Measurements from ENCODE around the gene FFAR2. TPM values are rescaled to one million over a fixed set of nuclear protein-coding genes. Genes with fewer than 3 reads are reported as not detected.
A peak's percentile ranks its signal among the peaks of the same experiment; 100 is the strongest.
"Not testable (repeated sequence)": the region's sequence is repeated elsewhere in the genome, so short reads cannot be mapped to it uniquely, and the experiment has no call there.

The FFAR2 gene
- total RNA-seq, 3 donors from 2014 or later (not counting 1 experiment from before 2014, with no cell fraction given), result 0.70 to 8.6 (median 1.6) TPM

DNA sequence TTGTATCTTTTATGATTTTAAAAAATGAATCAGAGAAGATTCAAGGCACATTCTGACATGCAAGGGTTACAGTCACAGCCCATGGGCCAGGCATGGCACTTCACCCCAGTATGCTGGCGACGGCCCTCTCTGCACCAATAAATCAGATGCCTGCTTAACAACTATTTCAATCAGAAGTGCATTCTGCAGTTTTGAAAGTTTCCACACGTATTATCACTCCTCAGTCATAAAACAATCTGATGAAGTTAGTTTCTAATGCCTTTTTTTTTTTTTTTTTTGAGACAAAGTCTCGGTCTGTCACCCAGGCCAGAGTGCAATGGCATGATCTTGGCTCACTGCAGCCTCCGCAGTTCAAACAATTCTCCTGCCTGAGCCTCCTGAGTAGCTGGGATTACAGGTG is 28.3 kb upstream of the FFAR2 start:
- H3K27ac Mint-ChIP-seq, result peak overlapping the region; percentile 47
- WGBS (ENCODE audit: insufficient coverage), result 85% methylated on average over 5 of the region's 5 CpGs
- Histone ChIP-seq H3K4me3 (ENCODE audit: low read length) (no peak overlapping the region), H3K36me3 (ENCODE audit: control insufficient read depth, insufficient read depth, low read length) (no peaks in the 10 kb centered on the region), H3K27me3 (ENCODE audit: control insufficient read depth, insufficient read depth, low read length) (no peaks in the 10 kb centered on the region), H3K27ac (ENCODE audit: low read length) (no peak overlapping the region), H3K9me3 (ENCODE audit: control insufficient read depth, insufficient read depth, low read length) (no peaks in the 10 kb centered on the region), H3K4me1 (ENCODE audit: control insufficient read depth, insufficient read depth, low read length) (peaks cover 11% of the 10 kb centered on the region)
- H3K4me3 Mint-ChIP-seq, result no peak overlapping the region
- intact Hi-C loops (cut with micrococcal nuclease), result loop anchor here (1.0 kb wide), 1 partner anchor 48 kb away; no protein-coding TSS in a partner anchor
- ATAC-seq, result no peak
- TF ChIP-seq, protein P1, sequence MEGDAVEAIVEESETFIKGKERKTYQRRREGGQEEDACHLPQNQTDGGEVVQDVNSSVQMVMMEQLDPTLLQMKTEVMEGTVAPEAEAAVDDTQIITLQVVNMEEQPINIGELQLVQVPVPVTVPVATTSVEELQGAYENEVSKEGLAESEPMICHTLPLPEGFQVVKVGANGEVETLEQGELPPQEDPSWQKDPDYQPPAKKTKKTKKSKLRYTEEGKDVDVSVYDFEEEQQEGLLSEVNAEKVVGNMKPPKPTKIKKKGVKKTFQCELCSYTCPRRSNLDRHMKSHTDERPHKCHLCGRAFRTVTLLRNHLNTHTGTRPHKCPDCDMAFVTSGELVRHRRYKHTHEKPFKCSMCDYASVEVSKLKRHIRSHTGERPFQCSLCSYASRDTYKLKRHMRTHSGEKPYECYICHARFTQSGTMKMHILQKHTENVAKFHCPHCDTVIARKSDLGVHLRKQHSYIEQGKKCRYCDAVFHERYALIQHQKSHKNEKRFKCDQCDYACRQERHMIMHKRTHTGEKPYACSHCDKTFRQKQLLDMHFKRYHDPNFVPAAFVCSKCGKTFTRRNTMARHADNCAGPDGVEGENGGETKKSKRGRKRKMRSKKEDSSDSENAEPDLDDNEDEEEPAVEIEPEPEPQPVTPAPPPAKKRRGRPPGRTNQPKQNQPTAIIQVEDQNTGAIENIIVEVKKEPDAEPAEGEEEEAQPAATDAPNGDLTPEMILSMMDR (IDR thresholded peaks at IDR 0.05), result no peak
- peaks cover 6 to 12% of the 10 kb centered on the region in 2 donors for H3K4me1 Mint-ChIP-seq
- no peak for DNase-seq
- no peaks in the 10 kb centered on the region for H3K9me3 Mint-ChIP-seq
- no peaks in the 10 kb centered on the region for H3K36me3 Mint-ChIP-seq
- H3K27me3 Mint-ChIP-seq (ENCODE audit: low read depth in 2 of 2), result peaks cover 18 to 21% of the 10 kb centered on the region in 2 donors

DNA sequence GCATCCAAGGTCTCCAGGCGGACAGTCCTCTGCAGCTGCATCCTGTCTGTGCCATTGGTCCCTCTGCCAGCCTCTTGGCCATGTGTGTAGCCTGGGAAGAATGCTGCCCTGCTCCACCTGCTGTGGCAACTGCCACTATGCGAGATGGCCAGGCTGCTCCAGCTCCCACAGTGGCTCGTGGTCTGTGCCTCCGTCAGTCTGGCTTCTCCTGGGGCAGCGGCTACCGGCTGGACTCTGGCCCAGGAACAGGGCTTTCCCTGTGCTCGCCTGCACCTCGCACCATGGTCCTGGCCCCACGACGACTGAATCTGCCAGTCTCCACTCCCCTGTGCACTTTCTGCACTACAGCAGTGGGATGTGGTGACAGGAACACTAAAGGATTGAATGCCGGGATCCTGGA is 26.7 kb upstream of the FFAR2 start:
- Mint-ChIP-seq H3K27me3 (ENCODE audit: low read depth in 2 of 2) (peaks cover 15 to 21% of the 10 kb centered on the region in 2 donors), H3K9me3 (no peaks in the 10 kb centered on the region), H3K27ac (no peak overlapping the region), H3K36me3 (no peaks in the 10 kb centered on the region), H3K4me3 (no peak overlapping the region), H3K4me1 (peaks cover 6 to 12% of the 10 kb centered on the region in 2 donors)
- intact Hi-C loops (cut with micrococcal nuclease), result no loop called here
- H3K4me1 ChIP-seq (ENCODE audit: control insufficient read depth, insufficient read depth, low read length), result peaks cover 11% of the 10 kb centered on the region
- no peak overlapping the region for H3K27ac ChIP-seq (ENCODE audit: low read length)
- H3K36me3 ChIP-seq (ENCODE audit: control insufficient read depth, insufficient read depth, low read length), result no peaks in the 10 kb centered on the region
- no peaks in the 10 kb centered on the region for H3K27me3 ChIP-seq (ENCODE audit: control insufficient read depth, insufficient read depth, low read length)
- H3K9me3 ChIP-seq (ENCODE audit: control insufficient read depth, insufficient read depth, low read length), result no peaks in the 10 kb centered on the region
- ATAC-seq (no peak), DNase-seq (no peak)
- H3K4me3 ChIP-seq (ENCODE audit: low read length), result no peak overlapping the region
- TF ChIP-seq, protein P1 (IDR thresholded peaks at IDR 0.05), result no peak
- 87% methylated on average over 11 of the region's 11 CpGs for WGBS (ENCODE audit: insufficient coverage)

DNA sequence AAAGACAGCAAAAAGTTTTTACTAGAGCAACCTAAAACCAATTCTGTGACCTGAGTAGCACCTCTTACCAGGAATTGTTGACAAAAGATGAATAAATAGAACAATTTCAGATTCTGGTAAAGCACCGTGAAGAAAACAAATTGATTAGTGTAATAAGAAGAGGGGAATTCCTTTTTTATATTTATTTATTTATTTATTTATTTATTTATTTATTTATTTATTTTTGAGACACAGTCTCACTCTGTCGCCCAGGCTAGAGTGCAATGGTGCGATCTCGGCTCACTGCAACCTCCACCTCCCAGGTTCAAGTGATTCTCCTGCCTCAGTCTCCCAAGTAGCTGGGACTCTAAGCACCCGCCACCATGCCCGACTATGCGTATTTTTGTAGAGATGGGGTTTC is 24.7 kb upstream of the FFAR2 start:
- H3K36me3 ChIP-seq (ENCODE audit: control insufficient read depth, insufficient read depth, low read length); H3K4me3 ChIP-seq (ENCODE audit: low read length); H3K9me3 ChIP-seq (ENCODE audit: control insufficient read depth, insufficient read depth, low read length); intact Hi-C loops (cut with micrococcal nuclease); ATAC-seq; H3K9me3 Mint-ChIP-seq; H3K4me1 Mint-ChIP-seq; H3K27ac ChIP-seq (ENCODE audit: low read length); H3K27ac Mint-ChIP-seq; H3K27me3 Mint-ChIP-seq (ENCODE audit: low read depth in 2 of 2); H3K4me3 Mint-ChIP-seq; H3K36me3 Mint-ChIP-seq; H3K27me3 ChIP-seq (ENCODE audit: control insufficient read depth, insufficient read depth, low read length); DNase-seq: not testable (repeated sequence)
- 93% methylated on average over 3 of the region's 7 CpGs for WGBS (ENCODE audit: insufficient coverage)
- H3K4me1 ChIP-seq (ENCODE audit: control insufficient read depth, insufficient read depth, low read length), result peaks cover 11% of the 10 kb centered on the region

DNA sequence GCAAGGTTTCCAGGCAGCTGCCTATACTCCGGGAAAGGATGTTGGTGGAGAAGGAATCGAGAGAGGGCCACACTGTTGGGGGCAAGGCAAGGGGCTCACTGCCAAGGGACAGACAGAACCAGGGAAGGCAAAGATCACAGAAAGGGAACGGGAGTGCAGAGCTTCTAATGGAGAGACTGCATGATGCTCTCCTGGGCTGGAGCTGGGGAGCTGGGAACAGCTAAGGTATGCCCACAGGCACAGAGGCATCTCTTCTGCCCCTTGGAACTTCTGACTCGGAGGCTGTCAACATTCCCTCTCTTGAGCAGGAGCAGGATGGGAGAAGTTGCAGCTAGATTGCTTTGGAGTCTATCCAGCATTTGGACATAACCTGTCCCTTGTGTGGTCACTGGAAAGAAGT is 22.4 kb upstream of the FFAR2 start:
- no peak overlapping the region for H3K4me3 Mint-ChIP-seq
- TF ChIP-seq, protein P1 (IDR thresholded peaks at IDR 0.05), result no peak
- peaks cover 3% of the 10 kb centered on the region for H3K4me1 ChIP-seq (ENCODE audit: control insufficient read depth, insufficient read depth, low read length)
- peak overlapping the region in 1 of 2 donors; percentile 10 for H3K27ac Mint-ChIP-seq
- H3K36me3 Mint-ChIP-seq, result no peaks in the 10 kb centered on the region
- H3K9me3 ChIP-seq (ENCODE audit: control insufficient read depth, insufficient read depth, low read length), result no peaks in the 10 kb centered on the region
- ATAC-seq (no peak), DNase-seq (no peak)
- no peaks in the 10 kb centered on the region for H3K27me3 Mint-ChIP-seq (ENCODE audit: low read depth in 2 of 2)
- no peak overlapping the region for H3K27ac ChIP-seq (ENCODE audit: low read length)
- WGBS (ENCODE audit: insufficient coverage), result 92% methylated on average over 4 of the region's 4 CpGs
- no peak overlapping the region for H3K4me3 ChIP-seq (ENCODE audit: low read length)
- H3K27me3 ChIP-seq (ENCODE audit: control insufficient read depth, insufficient read depth, low read length), result no peaks in the 10 kb centered on the region
- no peaks in the 10 kb centered on the region for H3K36me3 ChIP-seq (ENCODE audit: control insufficient read depth, insufficient read depth, low read length)
- H3K9me3 Mint-ChIP-seq, result no peaks in the 10 kb centered on the region
- intact Hi-C loops (cut with micrococcal nuclease), result no loop called here
- peaks cover 3% of the 10 kb centered on the region in 2 donors for H3K4me1 Mint-ChIP-seq
